ENCODE data around the gene PCGF1. TPM values are rescaled to one million over a fixed set of nuclear protein-coding genes. Genes with fewer than 3 reads are reported as not detected.

The PCGF1 gene
- total and polyA plus RNA-seq, 2 of the 13 experiments (the other 11 are each of a cell fraction or from before 2014, with no cell fraction given), result 20.4 to 22.6 TPM

GRCh38 chr2:74512744-74513604, 5.5 kb upstream of the PCGF1 start (continued):
- TF ChIP-seq ZNF18 (CRISPR knock-in tag; IDR thresholded peaks at IDR 0.05; ENCODE audit: insufficient replicate concordance) (no peak), TCF7 (IDR thresholded peaks at IDR 0.05; ENCODE audit: low read depth) (no peak), IKZF1 (IDR thresholded peaks at IDR 0.05) (no peak), ZNF383 (CRISPR knock-in tag; IDR thresholded peaks at IDR 0.05; ENCODE audit: borderline replicate concordance) (no peak), SNAPC5 (CRISPR knock-in tag; IDR thresholded peaks at IDR 0.05; ENCODE audit: borderline replicate concordance) (peak; percentile 60; the same call in 1 of the 2 replicates), HMGA1 (CRISPR knock-in tag; conservative IDR thresholded peaks at IDR 0.05) (no peak), ZNF678 (CRISPR knock-in tag; IDR thresholded peaks at IDR 0.05) (no peak), ZNF589 (CRISPR knock-in tag; conservative IDR thresholded peaks at IDR 0.05) (0 out of 2 replicates have a peak, but pooled peaks have one; percentile 29), FIP1L1 (IDR thresholded peaks at IDR 0.05; ENCODE audit: borderline replicate concordance, insufficient read depth, low read depth, low read length) (no peak), TFDP2 (CRISPR knock-in tag; IDR thresholded peaks at IDR 0.05) (no peak), ZNF709 (CRISPR knock-in tag; IDR thresholded peaks at IDR 0.05) (peak; percentile 55; the same call in 1 of the 2 replicates), ZNF891 (CRISPR knock-in tag; IDR thresholded peaks at IDR 0.05) (peak; percentile 83), ZNF598 (CRISPR knock-in tag; IDR thresholded peaks at IDR 0.05; ENCODE audit: borderline replicate concordance) (no peak), POGZ (CRISPR knock-in tag; IDR thresholded peaks at IDR 0.05) (no peak), TAF15 (IDR thresholded peaks at IDR 0.05; ENCODE audit: low read depth, low read length, poor library complexity, severe bottlenecking) (peak; percentile 41), PITX1 (CRISPR knock-in tag; IDR thresholded peaks at IDR 0.05) (no peak), FLYWCH1 (CRISPR knock-in tag; IDR thresholded peaks at IDR 0.05) (no peak), NFE2L2 (IDR thresholded peaks at IDR 0.05; ENCODE audit: low read length) (no peak), MAFF (IDR thresholded peaks at IDR 0.05; ENCODE audit: low read depth, low read length) (no peak), PHB2 (IDR thresholded peaks at IDR 0.05; ENCODE audit: partially characterized antibody) (no peak), ZNF781 (CRISPR knock-in tag; IDR thresholded peaks at IDR 0.05; ENCODE audit: borderline replicate concordance, not compliant biosample characterization) (peak; percentile 36), ATF3 (CRISPR knock-in tag; IDR thresholded peaks at IDR 0.05) (no peak), ZNF788 (CRISPR knock-in tag; IDR thresholded peaks at IDR 0.05; ENCODE audit: borderline replicate concordance) (no peak), JARID2 (CRISPR knock-in tag; IDR thresholded peaks at IDR 0.05; ENCODE audit: insufficient replicate concordance) (no peak)
- TF ChIP-seq, protein P1, sequence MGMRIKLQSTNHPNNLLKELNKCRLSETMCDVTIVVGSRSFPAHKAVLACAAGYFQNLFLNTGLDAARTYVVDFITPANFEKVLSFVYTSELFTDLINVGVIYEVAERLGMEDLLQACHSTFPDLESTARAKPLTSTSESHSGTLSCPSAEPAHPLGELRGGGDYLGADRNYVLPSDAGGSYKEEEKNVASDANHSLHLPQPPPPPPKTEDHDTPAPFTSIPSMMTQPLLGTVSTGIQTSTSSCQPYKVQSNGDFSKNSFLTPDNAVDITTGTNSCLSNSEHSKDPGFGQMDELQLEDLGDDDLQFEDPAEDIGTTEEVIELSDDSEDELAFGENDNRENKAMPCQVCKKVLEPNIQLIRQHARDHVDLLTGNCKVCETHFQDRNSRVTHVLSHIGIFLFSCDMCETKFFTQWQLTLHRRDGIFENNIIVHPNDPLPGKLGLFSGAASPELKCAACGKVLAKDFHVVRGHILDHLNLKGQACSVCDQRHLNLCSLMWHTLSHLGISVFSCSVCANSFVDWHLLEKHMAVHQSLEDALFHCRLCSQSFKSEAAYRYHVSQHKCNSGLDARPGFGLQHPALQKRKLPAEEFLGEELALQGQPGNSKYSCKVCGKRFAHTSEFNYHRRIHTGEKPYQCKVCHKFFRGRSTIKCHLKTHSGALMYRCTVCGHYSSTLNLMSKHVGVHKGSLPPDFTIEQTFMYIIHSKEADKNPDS (CRISPR knock-in tag; IDR thresholded peaks at IDR 0.05), result no peak
